ENCODE results near the gene ROM1. TPM values are rescaled to one million over a fixed set of nuclear protein-coding genes. Genes with fewer than 3 reads are reported as not detected.
A peak's percentile ranks its signal among the peaks of the same experiment; 100 is the strongest.

The ROM1 gene
- total RNA-seq, 1 donor, result 6.5 TPM

DNA sequence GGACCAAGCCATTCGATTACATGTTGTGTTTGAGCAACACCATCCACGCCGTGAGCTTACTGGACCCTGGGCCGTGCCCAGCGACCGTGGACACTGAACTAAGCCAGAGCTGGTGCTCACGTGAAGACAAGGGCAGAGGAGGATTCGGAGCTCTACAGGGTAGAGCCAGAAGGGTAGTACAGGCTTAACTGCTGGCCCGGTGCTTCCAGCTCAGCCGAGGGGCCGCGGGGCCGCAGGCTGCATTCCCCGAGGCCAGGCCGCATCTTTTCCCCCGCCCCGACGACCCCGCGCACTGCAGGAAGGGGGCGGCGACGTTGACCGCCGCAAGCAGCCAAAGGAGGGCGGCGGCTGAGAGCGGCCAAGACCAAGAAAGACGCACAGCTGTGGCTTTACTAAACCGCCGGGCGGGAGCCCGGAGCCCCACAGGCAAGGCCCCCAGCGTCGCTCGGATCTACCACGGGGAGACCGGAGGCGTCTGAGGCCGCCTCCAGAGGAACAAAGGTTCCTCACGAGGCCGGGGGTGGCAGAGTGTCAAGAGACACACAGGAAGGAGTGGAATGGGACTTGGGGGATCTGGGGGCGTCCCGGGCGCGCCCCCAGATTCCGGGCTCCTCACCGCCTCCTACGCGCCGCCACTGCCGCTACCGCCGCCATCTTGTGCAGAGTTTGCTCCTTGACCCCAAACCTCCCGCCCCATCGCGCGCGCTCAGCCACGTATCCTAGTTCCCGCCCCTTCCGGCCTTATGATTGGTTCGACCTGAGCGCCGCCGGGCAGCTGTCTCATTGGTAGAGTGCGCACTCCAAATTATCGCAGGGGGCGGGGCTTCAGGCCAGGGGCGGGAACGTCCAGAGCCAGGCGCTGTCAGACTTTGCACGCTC, 33.1 kb downstream of the ROM1 start, which contains the start of gene GANAB:
Gene GANAB, minus strand, starts transcription at position 668 of the 879 bp plus-strand sequence. Its CDS starts 14 bp downstream, at position 654.
- Histone ChIP-seq H3K27me3 (ENCODE audit: insufficient read depth, low read length) (no peaks in the 10 kb centered on the region), H3K4me1 (ENCODE audit: insufficient read depth, low read length) (peaks cover 10% of the 10 kb centered on the region), H3K9me3 (ENCODE audit: low read depth, low read length) (no peaks in the 10 kb centered on the region), H3K4me2 (ENCODE audit: insufficient read depth, low read length) (peak within 1 kb of the TSS; percentile 98), H4K20me1 (ENCODE audit: insufficient read depth, low read length) (peaks cover 21% of the 10 kb centered on the region), H3K36me3 (ENCODE audit: insufficient read depth, low read length) (peaks cover 37% of the 10 kb centered on the region), H3K4me3 (ENCODE audit: insufficient read depth, low read length) (peak within 1 kb of the TSS; percentile 99), H3K27ac (ENCODE audit: low read depth, low read length) (peak within 1 kb of the TSS; percentile 90), H3K79me2 (ENCODE audit: insufficient read depth, low read length) (peaks cover 66% of the 10 kb centered on the region), H2AFZ (ENCODE audit: low read length) (peak within 1 kb of the TSS; percentile 90)
- DNase-seq (ENCODE audit: insufficient read length, low spot score, missing footprints), result peak; percentile 100
- TF ChIP-seq, protein P1, sequence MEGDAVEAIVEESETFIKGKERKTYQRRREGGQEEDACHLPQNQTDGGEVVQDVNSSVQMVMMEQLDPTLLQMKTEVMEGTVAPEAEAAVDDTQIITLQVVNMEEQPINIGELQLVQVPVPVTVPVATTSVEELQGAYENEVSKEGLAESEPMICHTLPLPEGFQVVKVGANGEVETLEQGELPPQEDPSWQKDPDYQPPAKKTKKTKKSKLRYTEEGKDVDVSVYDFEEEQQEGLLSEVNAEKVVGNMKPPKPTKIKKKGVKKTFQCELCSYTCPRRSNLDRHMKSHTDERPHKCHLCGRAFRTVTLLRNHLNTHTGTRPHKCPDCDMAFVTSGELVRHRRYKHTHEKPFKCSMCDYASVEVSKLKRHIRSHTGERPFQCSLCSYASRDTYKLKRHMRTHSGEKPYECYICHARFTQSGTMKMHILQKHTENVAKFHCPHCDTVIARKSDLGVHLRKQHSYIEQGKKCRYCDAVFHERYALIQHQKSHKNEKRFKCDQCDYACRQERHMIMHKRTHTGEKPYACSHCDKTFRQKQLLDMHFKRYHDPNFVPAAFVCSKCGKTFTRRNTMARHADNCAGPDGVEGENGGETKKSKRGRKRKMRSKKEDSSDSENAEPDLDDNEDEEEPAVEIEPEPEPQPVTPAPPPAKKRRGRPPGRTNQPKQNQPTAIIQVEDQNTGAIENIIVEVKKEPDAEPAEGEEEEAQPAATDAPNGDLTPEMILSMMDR (IDR thresholded peaks at IDR 0.05; ENCODE audit: extremely low read depth, low read depth, low read length), result no peak

DNA sequence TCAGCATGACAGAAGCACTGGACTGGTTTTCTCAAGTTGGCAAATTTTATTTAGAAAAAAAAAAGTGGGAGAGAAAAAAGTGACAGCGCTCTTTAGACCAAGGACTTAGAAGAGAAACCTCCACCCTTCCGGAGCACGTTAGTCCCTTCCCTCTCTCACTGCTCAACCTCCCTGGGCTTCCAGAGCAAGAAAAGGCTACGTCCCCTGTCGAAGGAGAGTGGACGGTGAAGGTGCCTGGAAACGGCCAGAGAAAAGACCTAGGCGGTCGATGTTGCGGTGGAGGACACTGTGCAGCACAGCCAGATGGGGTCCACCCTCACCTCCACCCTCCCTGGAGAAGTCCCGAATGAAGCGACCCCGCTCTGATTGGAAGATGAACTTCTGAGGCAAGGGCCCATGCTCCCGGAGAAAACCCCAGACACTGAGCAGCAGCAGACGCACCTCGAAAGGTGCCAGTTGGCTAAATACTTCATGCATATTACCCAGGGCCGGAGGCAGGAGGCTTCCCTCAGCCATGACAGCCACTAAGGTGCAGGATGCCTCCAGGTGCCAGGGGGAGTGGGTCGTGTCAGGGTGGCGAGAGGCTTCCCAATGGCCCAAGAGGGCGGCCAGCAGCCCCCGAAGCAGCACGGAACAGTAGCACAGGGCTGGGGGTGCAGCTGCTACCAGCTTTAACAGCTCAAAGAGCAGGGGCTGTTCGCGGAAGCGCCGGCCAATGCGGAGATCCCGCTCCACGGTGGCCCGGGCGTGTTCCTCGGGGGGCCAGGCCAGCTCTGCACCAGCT, 34.0 kb downstream of the ROM1 start:
- Histone ChIP-seq H3K36me3 (ENCODE audit: insufficient read depth, low read length) (peaks cover 37% of the 10 kb centered on the region), H3K27ac (ENCODE audit: low read depth, low read length) (peak overlapping the region; percentile 65), H3K4me2 (ENCODE audit: insufficient read depth, low read length) (peak overlapping the region; percentile 81), H2AFZ (ENCODE audit: low read length) (peak overlapping the region; percentile 62), H3K9me3 (ENCODE audit: low read depth, low read length) (no peaks in the 10 kb centered on the region), H3K27me3 (ENCODE audit: insufficient read depth, low read length) (no peaks in the 10 kb centered on the region), H4K20me1 (ENCODE audit: insufficient read depth, low read length) (peaks cover 21% of the 10 kb centered on the region), H3K79me2 (ENCODE audit: insufficient read depth, low read length) (peaks cover 66% of the 10 kb centered on the region), H3K4me3 (ENCODE audit: insufficient read depth, low read length) (peak overlapping the region; percentile 46), H3K4me1 (ENCODE audit: insufficient read depth, low read length) (peaks cover 16% of the 10 kb centered on the region)
- TF ChIP-seq, protein P1 (IDR thresholded peaks at IDR 0.05; ENCODE audit: extremely low read depth, low read depth, low read length), result no peak
- peak; percentile 65 for DNase-seq (ENCODE audit: insufficient read length, low spot score, missing footprints)

DNA sequence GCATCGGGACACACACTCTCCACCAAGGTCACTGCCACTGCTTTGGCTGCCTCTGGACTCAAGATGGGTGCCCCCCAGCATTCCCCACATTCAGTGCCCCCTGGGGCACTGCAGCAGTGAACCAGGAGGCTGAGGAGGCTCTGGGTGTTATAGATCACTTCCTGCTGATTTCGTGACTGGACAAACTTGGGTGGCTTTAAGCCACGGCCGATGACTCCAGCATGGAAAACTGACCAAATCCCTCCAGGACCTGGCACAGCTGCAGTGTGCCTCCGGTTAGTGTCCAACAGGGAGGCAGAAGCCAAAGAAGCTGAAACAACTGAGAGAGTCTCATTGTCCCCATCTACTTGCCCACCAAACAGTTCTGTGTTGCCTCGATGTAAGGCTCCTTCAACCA, 34.5 kb downstream of the ROM1 start:
- TF ChIP-seq, protein P1 (IDR thresholded peaks at IDR 0.05; ENCODE audit: extremely low read depth, low read depth, low read length), result no peak
- peak overlapping the region; percentile 65 for H3K27ac ChIP-seq (ENCODE audit: low read depth, low read length)
- H3K27me3 ChIP-seq (ENCODE audit: insufficient read depth, low read length), result no peaks in the 10 kb centered on the region
- no peaks in the 10 kb centered on the region for H3K9me3 ChIP-seq (ENCODE audit: low read depth, low read length)
- peaks cover 36% of the 10 kb centered on the region for H3K36me3 ChIP-seq (ENCODE audit: insufficient read depth, low read length)
- no peak overlapping the region for H3K4me3 ChIP-seq (ENCODE audit: insufficient read depth, low read length)
- H3K4me1 ChIP-seq (ENCODE audit: insufficient read depth, low read length), result peaks cover 22% of the 10 kb centered on the region
- H3K4me2 ChIP-seq (ENCODE audit: insufficient read depth, low read length), result no peak overlapping the region
- DNase-seq (ENCODE audit: insufficient read length, low spot score, missing footprints), result peak; percentile 81
- H2AFZ ChIP-seq (ENCODE audit: low read length), result no peak overlapping the region
- peaks cover 66% of the 10 kb centered on the region for H3K79me2 ChIP-seq (ENCODE audit: insufficient read depth, low read length)
- peaks cover 21% of the 10 kb centered on the region for H4K20me1 ChIP-seq (ENCODE audit: insufficient read depth, low read length)

All from osteoblast (primary cell).